Measurements from ENCODE around the gene TBC1D17.

Gene TBC1D17

GRCh38 chr19:49894011-49894664, 16.6 kb downstream of the TBC1D17 start:
- DNase-seq (no peak), ATAC-seq (no peak)

- DNase-seq (peak; percentile 58), ATAC-seq (peak; percentile 41)
Measured at GRCh38 chr19:49894879-49895565, 17.5 kb downstream of the TBC1D17 start.

GRCh38 chr19:49895566-49896297, 18.2 kb downstream of the TBC1D17 start:
- DNase-seq (no peak), ATAC-seq (no peak)

GRCh38 chr19:49896863-49897621, 19.5 kb downstream of the TBC1D17 start, which contains the start of gene IL4I1:
Gene IL4I1, minus strand, starts transcription at chr19:49896887. Its CDS starts 727 bp downstream, at chr19:49896160.
- peak; percentile 70 for ATAC-seq
- peak; percentile 76 for DNase-seq

- DNase-seq (no peak), ATAC-seq (no peak)
Measured at GRCh38 chr19:49904136-49904535, 26.6 kb downstream of the TBC1D17 start.

GRCh38 chr19:49906879-49907564, 29.5 kb downstream of the TBC1D17 start:
- DNase-seq (no peak), ATAC-seq (no peak)

GRCh38 chr19:49907745-49908446, 30.4 kb downstream of the TBC1D17 start:
- DNase-seq: no peak
- ATAC-seq: peak; percentile 11

- DNase-seq (no peak), ATAC-seq (no peak)
Measured at GRCh38 chr19:49908480-49909420, 31.2 kb downstream of the TBC1D17 start.

GRCh38 chr19:49910179-49910578, 32.7 kb downstream of the TBC1D17 start:
- DNase-seq (no peak), ATAC-seq (no peak)

GRCh38 chr19:49911381-49912145, 34.1 kb downstream of the TBC1D17 start:
- peak; percentile 39 for DNase-seq
- ATAC-seq: peak; percentile 75

GRCh38 chr19:49912965-49913685, 35.6 kb downstream of the TBC1D17 start:
- ATAC-seq (no peak), DNase-seq (no peak)

GRCh38 chr19:49913720-49914119, 36.2 kb downstream of the TBC1D17 start:
- no peak for ATAC-seq
- no peak for DNase-seq

- ATAC-seq (no peak), DNase-seq (no peak)
Measured at GRCh38 chr19:49915271-49915670, 37.8 kb downstream of the TBC1D17 start.

GRCh38 chr19:49916839-49917733, 39.6 kb downstream of the TBC1D17 start:
- ATAC-seq (no peak), DNase-seq (no peak)

GRCh38 chr19:49918089-49918488, 40.6 kb downstream of the TBC1D17 start:
- DNase-seq (no peak), ATAC-seq (no peak)

- DNase-seq: no peak
- ATAC-seq: peak; percentile 16
Measured at GRCh38 chr19:49920624-49921363, 43.3 kb downstream of the TBC1D17 start.
